Measurements from ENCODE around the gene DCAF17.

- TF ChIP-seq ZNF274 (CRISPR knock-in tag; IDR thresholded peaks at IDR 0.05) (no peak), POLR2A (IDR thresholded peaks at IDR 0.05; ENCODE audit: insufficient read depth in 1 of 2, low read depth in 2 of 2, low read length in 2 of 2) (no peak), ZNF589 (CRISPR knock-in tag; conservative IDR thresholded peaks at IDR 0.05) (no peak), RBM22 (optimal IDR thresholded peaks at IDR 0.05; ENCODE audit: low read length) (no peak), SMC3 (IDR thresholded peaks at IDR 0.05; ENCODE audit: low read length) (no peak)
These were observed 78.7 kb downstream of the DCAF17 start for GRCh38 chr2:171512683-171513195.
